ENCODE data around the gene C2orf72.
"Not testable (repeated sequence)": the region's sequence is repeated elsewhere in the genome, so short reads cannot be mapped to it uniquely, and the experiment has no call there.

Gene C2orf72

GRCh38 chr2:231015926-231016325, 21.4 kb upstream of the C2orf72 start:
- DNase-seq = no peak

- no peak for DNase-seq
Measured at GRCh38 chr2:231016566-231017230, 20.6 kb upstream of the C2orf72 start.

GRCh38 chr2:231017231-231017598, 20.1 kb upstream of the C2orf72 start:
- no peak for DNase-seq

GRCh38 chr2:231018184-231018583, 19.1 kb upstream of the C2orf72 start:
- DNase-seq = no peak

GRCh38 chr2:231025059-231025458, 12.3 kb upstream of the C2orf72 start:
- DNase-seq = not testable (repeated sequence)

GRCh38 chr2:231028889-231029288, 8.4 kb upstream of the C2orf72 start:
- no peak for DNase-seq

GRCh38 chr2:231029563-231029962, 7.8 kb upstream of the C2orf72 start:
- no peak for DNase-seq

GRCh38 chr2:231030725-231031124, 6.6 kb upstream of the C2orf72 start:
- no peak for DNase-seq

- DNase-seq = no peak
Measured at GRCh38 chr2:231032575-231033140, 4.7 kb upstream of the C2orf72 start.

GRCh38 chr2:231033147-231034132, 3.9 kb upstream of the C2orf72 start:
- no peak for DNase-seq

GRCh38 chr2:231034291-231034882, 2.9 kb upstream of the C2orf72 start:
- DNase-seq = no peak

GRCh38 chr2:231036131-231036530, 1.2 kb upstream of the C2orf72 start:
- no peak for DNase-seq

- no peak for DNase-seq
Measured at GRCh38 chr2:231036578-231037106, 681 bp upstream of the C2orf72 start.

- DNase-seq = no peak
Measured at GRCh38 chr2:231037731-231038482, 584 bp downstream of the C2orf72 start.

GRCh38 chr2:231038483-231039293, 1.4 kb downstream of the C2orf72 start:
- no peak for DNase-seq

GRCh38 chr2:231039294-231039664, 2.0 kb downstream of the C2orf72 start:
- no peak for DNase-seq

- DNase-seq = no peak
Measured at GRCh38 chr2:231039821-231040364, 2.6 kb downstream of the C2orf72 start.

GRCh38 chr2:231041061-231041689, 3.9 kb downstream of the C2orf72 start:
- DNase-seq = no peak

- no peak for DNase-seq
Measured at GRCh38 chr2:231043796-231044195, 6.5 kb downstream of the C2orf72 start.

GRCh38 chr2:231046916-231047273, 9.6 kb downstream of the C2orf72 start:
- no peak for DNase-seq

All from NCI-H2029 (cell line).